Endothelial cell of umbilical vein (primary cell): ENCODE data around the gene MMS19. TPM values are rescaled to one million over a fixed set of nuclear protein-coding genes. Genes with fewer than 3 reads are reported as not detected.

ENCODE experiments used
- BruUV-seq: library from RNA; stranded (reverse); fragments of 400-500 nt; replicated peaks from 2 replicates; lab custom pipeline; 2021; lab: Mats Ljungman, UMichigan
- CTCF ChIA-PET: fragments of 300-600, 350-600 bp; sonication (Branson Sonifier 250); formaldehyde crosslinking; loops from one replicate; lab custom pipeline; 2021; ENCODE audit warnings: antibody characterized with exemption, inconsistent platforms; lab: Charles Lee
- POLR2A ChIA-PET: fragments of 300-600, 350-600 bp; sonication (Branson Sonifier 250); formaldehyde crosslinking; loops from one replicate; lab custom pipeline; 2021; ENCODE audit warnings: antibody characterized with exemption, inconsistent platforms; lab: Charles Lee
- DNase-seq: peaks from one replicate; pipeline ENCODE4 v3.0.0-alpha.2; 2011; ENCODE audit warnings: low read depth, low spot score
- FAIRE-seq: peaks from 2 replicates; lab custom pipeline; 2011; peaks lifted over from hg19 to GRCh38; lab: Jason Lieb, UNC
- H2AFZ ChIP-seq: 2 replicates; pipeline ENCODE4 v1.6.0; 2012; ENCODE audit warnings: low read depth, low read length, control low read depth, inconsistent platforms
- H3K27ac ChIP-seq: 2 replicates; pipeline ENCODE4 v1.5.1; 2011; ENCODE audit warnings: low read depth, mild to moderate bottlenecking, control low read depth, low read length, moderate library complexity; ENCODE audit not compliant: insufficient read depth
- H3K27me3 ChIP-seq, 2 experiments: 2 replicates each; pipeline versions ENCODE4 v1.6.0 to v1.6.1; 2011; ENCODE audit warnings: low read length in 2 of 2, mixed read lengths in 1 of 2; ENCODE audit not compliant: control insufficient read depth in 2 of 2, insufficient read depth in 2 of 2
- H3K36me3 ChIP-seq, 2 experiments: 2 replicates in 1 of 2; 3 replicates in 1 of 2; pipeline ENCODE4 v1.5.1; 2011; ENCODE audit warnings: low read length in 2 of 2, mild to moderate bottlenecking in 1 of 2, moderate library complexity in 1 of 2; ENCODE audit not compliant: control insufficient read depth in 2 of 2, insufficient read depth in 2 of 2; ENCODE audit errors: extremely low read depth in 1 of 2
- H3K4me1 ChIP-seq: 3 replicates; pipeline ENCODE4 v1.5.1; 2011; ENCODE audit warnings: mild to moderate bottlenecking, low read length; ENCODE audit not compliant: control insufficient read depth, insufficient read depth; ENCODE audit errors: extremely low read depth
- H3K4me2 ChIP-seq: 2 replicates; pipeline ENCODE4 v1.6.1; 2011; ENCODE audit warnings: low read length, control low read depth, mixed read lengths; ENCODE audit not compliant: insufficient read depth
- H3K4me3 ChIP-seq, 3 experiments: fragments of 200-600 bp in 1 of 3; sonication (generic), shearing (Covaris generic) in 1 of 3; replicated peaks in 1 of 3; 2 replicates each; pipeline ENCODE4 v1.5.1; 2011 to 2016; ENCODE audit warnings: control low read depth in 3 of 3, low read length in 3 of 3, mild to moderate bottlenecking in 2 of 3, inconsistent platforms in 1 of 3, low read depth in 1 of 3, moderate library complexity in 1 of 3; ENCODE audit not compliant: insufficient read depth in 1 of 3
- H3K79me2 ChIP-seq: 2 replicates; pipeline ENCODE4 v1.6.0; 2012; ENCODE audit warnings: low read length, inconsistent platforms; ENCODE audit not compliant: control insufficient read depth, insufficient read depth
- H3K9ac ChIP-seq: replicated peaks from 2 replicates; pipeline ENCODE3; 2011; ENCODE audit warnings: low read length, control low read depth; ENCODE audit not compliant: insufficient read depth; ENCODE audit errors: extremely low read depth
- H3K9me1 ChIP-seq: replicated peaks from 3 replicates; pipeline ENCODE4 v1.6.0; 2011; ENCODE audit warnings: mild to moderate bottlenecking, low read length; ENCODE audit not compliant: control insufficient read depth, insufficient read depth; ENCODE audit errors: extremely low read depth
- H3K9me3 ChIP-seq: replicated peaks from 2 replicates; pipeline ENCODE4 v1.5.1; 2012; ENCODE audit warnings: low read length, inconsistent platforms; ENCODE audit not compliant: control insufficient read depth, insufficient read depth
- H4K20me1 ChIP-seq: replicated peaks from 2 replicates; pipeline ENCODE3; 2011; ENCODE audit warnings: mild to moderate bottlenecking, low read length; ENCODE audit not compliant: control insufficient read depth, insufficient read depth; ENCODE audit errors: extremely low read depth
- CTCF ChIP-seq, 2 donors: IDR thresholded peaks; 1 replicate in 1 of 2; 2 replicates in 1 of 2; pipeline ENCODE4 v1.5.1; 2011; ENCODE audit warnings: low read length in 2 of 2, mild to moderate bottlenecking in 2 of 2, moderate library complexity in 2 of 2, control low read depth in 1 of 2, inconsistent platforms in 1 of 2, low read depth in 1 of 2; ENCODE audit not compliant: insufficient read depth in 1 of 2; ENCODE audit errors: extremely low read depth in 1 of 2
- EZH2 ChIP-seq: IDR thresholded peaks from 2 replicates; pipeline ENCODE4 v1.6.1; 2012; ENCODE audit warnings: borderline replicate concordance, low read depth, mild to moderate bottlenecking, moderate library complexity, low read length, inconsistent platforms; ENCODE audit not compliant: severe bottlenecking
- FOS ChIP-seq: IDR thresholded peaks from 2 replicates; pipeline ENCODE4 v1.6.1; 2011; ENCODE audit warnings: mild to moderate bottlenecking, low read length, moderate library complexity, borderline replicate concordance; ENCODE audit not compliant: insufficient read depth
- GATA2 ChIP-seq: IDR thresholded peaks from 2 replicates; pipeline ENCODE4 v1.7.0; 2011; ENCODE audit warnings: low read depth, mild to moderate bottlenecking, moderate library complexity, mixed read lengths, low read length; ENCODE audit not compliant: insufficient read length, insufficient read depth
- JUN ChIP-seq: IDR thresholded peaks from 2 replicates; pipeline ENCODE4 v1.6.1; 2011; ENCODE audit warnings: borderline replicate concordance, low read depth; ENCODE audit not compliant: insufficient read length, insufficient read depth
- MAX ChIP-seq: IDR thresholded peaks from 2 replicates; pipeline ENCODE4 v1.6.1; 2011; ENCODE audit not compliant: insufficient read depth, insufficient read length
- MYC ChIP-seq: IDR thresholded peaks from one replicate; pipeline ENCODE4 v1.6.1; 2011; ENCODE audit warnings: mild to moderate bottlenecking, low read depth, low read length
- POLR2A ChIP-seq: IDR thresholded peaks from 2 replicates; pipeline ENCODE4 v1.6.1; 2012; ENCODE audit warnings: low read depth, mild to moderate bottlenecking, control low read depth, low read length
- POLR2AphosphoS5 ChIP-seq: IDR thresholded peaks from 2 replicates; pipeline ENCODE4 v1.6.1; 2012; ENCODE audit warnings: low read depth, mild to moderate bottlenecking, control low read depth, low read length, moderate library complexity; ENCODE audit not compliant: insufficient read depth
- dilution Hi-C: fragments of 300-500 bp; cut with MboI; formaldehyde crosslinking; loops from one replicate; pipeline ENCODE4 v1.15.0; 2019; ENCODE audit warnings: low sequenced_read_pairs; ENCODE audit not compliant: extremely low pct_ligation_motif_present
- intact Hi-C: fragments of 100-400 bp; cut with micrococcal nuclease; formaldehyde crosslinking; loops from one replicate; pipeline ENCODE4 v1.10.0; 2022
- polyA plus RNA-seq, 4 experiments: library from polyadenylated mRNA; depleted of rRNA in 3 of 4; stranded (reverse) in 3 of 4; unstranded in 1 of 4; fragments of >200 nt; gene quantifications; 2 replicates each; pipeline versions ENCODE4 v1.2.1 to v1.2.3, GENCODE V29; 2011 to 2012; ENCODE audit warnings: missing spikeins in 1 of 4
- total RNA-seq: library from RNA; stranded (reverse); gene quantifications from 2 replicates; pipeline ENCODE4 v1.2.3, GENCODE V29; 2021

The MMS19 gene
- total and polyA plus RNA-seq, 2 donors (not counting 3 experiments of a cell fraction or from before 2014, with no cell fraction given): 95.2 to 123 TPM

- H3K4me2 ChIP-seq: no peak overlapping the region
- no peaks in the 10 kb centered on the region for H3K9me3 ChIP-seq
- dilution Hi-C loops: no loop called here
- no peaks in the 10 kb centered on the region for H3K9me1 ChIP-seq
- no TSS peak for BruUV-seq
- no peaks in the 10 kb centered on the region for H3K27me3 ChIP-seq
- H3K79me2 ChIP-seq: peaks cover 9% of the 10 kb centered on the region
- ChIA-PET POLR2A (interaction anchor here (0.5 kb wide), 1 partner anchor 8 kb away, joined by 3 read pairs; no protein-coding TSS in a partner anchor), CTCF (interaction anchor here (0.7 to 1.7 kb wide), 4 partner anchors 9 to 97 kb away, joined by 3 to 5 read pairs (median 3); no protein-coding TSS in a partner anchor)
- H3K4me1 ChIP-seq: no peaks in the 10 kb centered on the region
- H2AFZ ChIP-seq: no peak overlapping the region
- intact Hi-C loops: no loop called here
- H4K20me1 ChIP-seq: no peaks in the 10 kb centered on the region
- no peak overlapping the region for H3K9ac ChIP-seq
- no peak for FAIRE-seq
- H3K36me3 ChIP-seq: peaks cover 28 to 62% of the 10 kb centered on the region in 2 experiments
- no peak overlapping the region for H3K4me3 ChIP-seq
- no peak for TF ChIP-seq JUN
- TF ChIP-seq POLR2A: no peak
- TF ChIP-seq MAX: no peak
- TF ChIP-seq POLR2AphosphoS5: no peak
- no peak for TF ChIP-seq EZH2
- no peak for TF ChIP-seq GATA2
- no peak for TF ChIP-seq CTCF (IDR thresholded peaks at IDR 0.05; ENCODE audit: extremely low read depth in 1 of 2, insufficient read depth in 1 of 2, low read depth in 1 of 2, low read length in 2 of 2)
- no peak for TF ChIP-seq MYC
- TF ChIP-seq FOS: no peak
- no peak overlapping the region for H3K27ac ChIP-seq
- DNase-seq: no peak
Measured at GRCh38 chr10:97456034-97456685, 42.1 kb downstream of the MMS19 start.
